ENCODE data around the gene TUSC2.

Gene TUSC2

GRCh38 chr3:50336452-50337174 is 8.6 kb upstream of the TUSC2 start:
- peak overlapping the region; percentile 82 for H3K4ac ChIP-seq (ENCODE audit: low read depth, low read length)
- H3K9ac ChIP-seq (ENCODE audit: low read length), result peak overlapping the region; percentile 89
- H2BK120ac ChIP-seq (ENCODE audit: low read depth, low read length), result no peak overlapping the region
- H3K79me1 ChIP-seq (ENCODE audit: low read length), result peaks cover 17% of the 10 kb centered on the region
- peaks cover 2% of the 10 kb centered on the region for H3K36me3 ChIP-seq (ENCODE audit: control insufficient read depth, insufficient read depth, low read length)
- no peak overlapping the region for H2BK15ac ChIP-seq (replicated peaks; ENCODE audit: low read depth)
- H3K79me2 ChIP-seq (ENCODE audit: control insufficient read depth, insufficient read depth, low read length), result peaks cover 26% of the 10 kb centered on the region
- H2AK5ac ChIP-seq (ENCODE audit: low read length), result peak overlapping the region; percentile 53
- H3K4me1 ChIP-seq (ENCODE audit: control insufficient read depth, low read depth, low read length), result no peaks in the 10 kb centered on the region
- peak overlapping the region; percentile 59 for H3K4me3 ChIP-seq (ENCODE audit: low read length)
- H3K27ac ChIP-seq (ENCODE audit: low read depth, low read length), result peak overlapping the region; percentile 82
- peak overlapping the region; percentile 35 for H2BK5ac ChIP-seq (ENCODE audit: low read length)
- no CpG with 5 or more reads among the region's 31 CpGs for WGBS (ENCODE audit: extremely low coverage, insufficient coverage, low lambda C conversion rate)
- peak overlapping the region; percentile 84 for H3K4me2 ChIP-seq (ENCODE audit: low read length)
- peak overlapping the region; percentile 95 for H3K56ac ChIP-seq (ENCODE audit: low read length)
- H4K8ac ChIP-seq (ENCODE audit: low read depth, low read length), result no peak overlapping the region
- H3K27me3 ChIP-seq (ENCODE audit: insufficient read depth, low read length, poor library complexity), result peaks cover 10% of the 10 kb centered on the region
- peak; percentile 70 for DNase-seq
- no peak overlapping the region for H4K5ac ChIP-seq (ENCODE audit: low read length)
- no peak overlapping the region for H3K23ac ChIP-seq (ENCODE audit: low read length)
- H3K18ac ChIP-seq (ENCODE audit: low read length), result peak overlapping the region; percentile 41

GRCh38 chr3:50334339-50335075 is 6.5 kb upstream of the TUSC2 start:
- Histone ChIP-seq H2AK5ac (ENCODE audit: low read length) (no peak overlapping the region), H2BK15ac (replicated peaks; ENCODE audit: low read depth) (no peak overlapping the region), H3K4me2 (ENCODE audit: low read length) (no peak overlapping the region), H3K4me1 (ENCODE audit: control insufficient read depth, low read depth, low read length) (no peaks in the 10 kb centered on the region), H4K5ac (ENCODE audit: low read length) (no peak overlapping the region), H3K4me3 (ENCODE audit: low read length) (no peak overlapping the region), H3K36me3 (ENCODE audit: control insufficient read depth, insufficient read depth, low read length) (peaks cover 7% of the 10 kb centered on the region), H3K9ac (ENCODE audit: low read length) (no peak overlapping the region), H3K4ac (ENCODE audit: low read depth, low read length) (no peak overlapping the region), H3K79me1 (ENCODE audit: low read length) (peaks cover 18% of the 10 kb centered on the region), H3K23ac (ENCODE audit: low read length) (no peak overlapping the region), H3K79me2 (ENCODE audit: control insufficient read depth, insufficient read depth, low read length) (peaks cover 26% of the 10 kb centered on the region), H3K27ac (ENCODE audit: low read depth, low read length) (no peak overlapping the region), H3K27me3 (ENCODE audit: insufficient read depth, low read length, poor library complexity) (no peaks in the 10 kb centered on the region), H2BK5ac (ENCODE audit: low read length) (no peak overlapping the region), H3K18ac (ENCODE audit: low read length) (no peak overlapping the region), H2BK120ac (ENCODE audit: low read depth, low read length) (no peak overlapping the region), H4K8ac (ENCODE audit: low read depth, low read length) (no peak overlapping the region), H3K56ac (ENCODE audit: low read length) (no peak overlapping the region)
- DNase-seq, result no peak
- WGBS (ENCODE audit: extremely low coverage, insufficient coverage, low lambda C conversion rate), result no CpG with 5 or more reads among the region's 5 CpGs

GRCh38 chr3:50333744-50334328 is 5.8 kb upstream of the TUSC2 start:
- Histone ChIP-seq H3K56ac (ENCODE audit: low read length) (no peak overlapping the region), H3K27ac (ENCODE audit: low read depth, low read length) (no peak overlapping the region), H4K8ac (ENCODE audit: low read depth, low read length) (no peak overlapping the region), H2AK5ac (ENCODE audit: low read length) (no peak overlapping the region), H3K9ac (ENCODE audit: low read length) (peak overlapping the region; percentile 4), H3K27me3 (ENCODE audit: insufficient read depth, low read length, poor library complexity) (no peaks in the 10 kb centered on the region), H3K4me1 (ENCODE audit: control insufficient read depth, low read depth, low read length) (no peaks in the 10 kb centered on the region), H2BK120ac (ENCODE audit: low read depth, low read length) (no peak overlapping the region), H3K79me2 (ENCODE audit: control insufficient read depth, insufficient read depth, low read length) (peaks cover 26% of the 10 kb centered on the region), H3K23ac (ENCODE audit: low read length) (no peak overlapping the region), H3K36me3 (ENCODE audit: control insufficient read depth, insufficient read depth, low read length) (peaks cover 10% of the 10 kb centered on the region), H3K79me1 (ENCODE audit: low read length) (peaks cover 18% of the 10 kb centered on the region), H2BK15ac (replicated peaks; ENCODE audit: low read depth) (no peak overlapping the region), H2BK5ac (ENCODE audit: low read length) (no peak overlapping the region), H3K4ac (ENCODE audit: low read depth, low read length) (no peak overlapping the region), H3K18ac (ENCODE audit: low read length) (no peak overlapping the region), H3K4me2 (ENCODE audit: low read length) (no peak overlapping the region), H4K5ac (ENCODE audit: low read length) (no peak overlapping the region), H3K4me3 (ENCODE audit: low read length) (no peak overlapping the region)
- DNase-seq, result peak; percentile 37
- no CpG with 5 or more reads among the region's 12 CpGs for WGBS (ENCODE audit: extremely low coverage, insufficient coverage, low lambda C conversion rate)

- H3K23ac ChIP-seq (ENCODE audit: low read length), result no peak overlapping the region
- H4K8ac ChIP-seq (ENCODE audit: low read depth, low read length), result no peak overlapping the region
- no peak overlapping the region for H3K4me2 ChIP-seq (ENCODE audit: low read length)
- no peak overlapping the region for H2BK120ac ChIP-seq (ENCODE audit: low read depth, low read length)
- peaks cover 34% of the 10 kb centered on the region for H3K79me2 ChIP-seq (ENCODE audit: control insufficient read depth, insufficient read depth, low read length)
- no peak overlapping the region for H3K9ac ChIP-seq (ENCODE audit: low read length)
- no peaks in the 10 kb centered on the region for H3K27me3 ChIP-seq (ENCODE audit: insufficient read depth, low read length, poor library complexity)
- no peak overlapping the region for H2AK5ac ChIP-seq (ENCODE audit: low read length)
- H3K27ac ChIP-seq (ENCODE audit: low read depth, low read length), result no peak overlapping the region
- no peak overlapping the region for H2BK5ac ChIP-seq (ENCODE audit: low read length)
- peaks cover 10% of the 10 kb centered on the region for H3K36me3 ChIP-seq (ENCODE audit: control insufficient read depth, insufficient read depth, low read length)
- H3K4ac ChIP-seq (ENCODE audit: low read depth, low read length), result no peak overlapping the region
- no peak overlapping the region for H3K4me3 ChIP-seq (ENCODE audit: low read length)
- DNase-seq, result no peak
- H3K56ac ChIP-seq (ENCODE audit: low read length), result no peak overlapping the region
- peaks cover 22% of the 10 kb centered on the region for H3K79me1 ChIP-seq (ENCODE audit: low read length)
- H3K4me1 ChIP-seq (ENCODE audit: control insufficient read depth, low read depth, low read length), result peaks cover 2% of the 10 kb centered on the region
- H4K5ac ChIP-seq (ENCODE audit: low read length), result no peak overlapping the region
- H3K18ac ChIP-seq (ENCODE audit: low read length), result no peak overlapping the region
- no peak overlapping the region for H2BK15ac ChIP-seq (replicated peaks; ENCODE audit: low read depth)
- no CpG with 5 or more reads among the region's 19 CpGs for WGBS (ENCODE audit: extremely low coverage, insufficient coverage, low lambda C conversion rate)
These were observed 3.4 kb upstream of the TUSC2 start for GRCh38 chr3:50331364-50331907.

GRCh38 chr3:50330330-50330729 is 2.3 kb upstream of the TUSC2 start:
- H3K4me3 ChIP-seq (ENCODE audit: low read length), result no peak overlapping the region

More at GRCh38 chr3:50330330-50330729, 2.3 kb upstream of the TUSC2 start:
- Histone ChIP-seq H3K27ac (ENCODE audit: low read depth, low read length) (no peak overlapping the region), H3K27me3 (ENCODE audit: insufficient read depth, low read length, poor library complexity) (no peaks in the 10 kb centered on the region), H2BK15ac (replicated peaks; ENCODE audit: low read depth) (no peak overlapping the region), H3K79me2 (ENCODE audit: control insufficient read depth, insufficient read depth, low read length) (peaks cover 24% of the 10 kb centered on the region), H2BK5ac (ENCODE audit: low read length) (no peak overlapping the region), H3K79me1 (ENCODE audit: low read length) (peaks cover 16% of the 10 kb centered on the region), H3K36me3 (ENCODE audit: control insufficient read depth, insufficient read depth, low read length) (peaks cover 13% of the 10 kb centered on the region), H3K23ac (ENCODE audit: low read length) (no peak overlapping the region), H3K4me1 (ENCODE audit: control insufficient read depth, low read depth, low read length) (peaks cover 2% of the 10 kb centered on the region), H4K5ac (ENCODE audit: low read length) (no peak overlapping the region), H3K9ac (ENCODE audit: low read length) (no peak overlapping the region), H3K56ac (ENCODE audit: low read length) (no peak overlapping the region), H2BK120ac (ENCODE audit: low read depth, low read length) (no peak overlapping the region), H2AK5ac (ENCODE audit: low read length) (no peak overlapping the region), H3K4ac (ENCODE audit: low read depth, low read length) (no peak overlapping the region), H3K18ac (ENCODE audit: low read length) (no peak overlapping the region), H4K8ac (ENCODE audit: low read depth, low read length) (no peak overlapping the region), H3K4me2 (ENCODE audit: low read length) (no peak overlapping the region)
- DNase-seq, result no peak
- WGBS (ENCODE audit: extremely low coverage, insufficient coverage, low lambda C conversion rate), result no CpG with 5 or more reads among the region's 10 CpGs
